GM12878 (cell line): ENCODE data around the gene CATSPER4. TPM values are rescaled to one million over a fixed set of nuclear protein-coding genes. Genes with fewer than 3 reads are reported as not detected.

ENCODE experiments used
- ASH2L ChIP-seq: fragments of 300-600, 200-600 bp; sonication (generic); IDR thresholded peaks from 2 replicates; pipeline ENCODE4 v1.6.1; 2017; ENCODE audit warnings: low read depth, mild to moderate bottlenecking, borderline replicate concordance
- BHLHE40 ChIP-seq, 2 experiments: fragments of 450-650 bp in 1 of 2; IDR thresholded peaks; 2 replicates each; pipeline ENCODE4 v1.6.1; 2011 to 2017; ENCODE audit warnings: low read depth in 2 of 2, borderline replicate concordance in 1 of 2, improper control_type of control experiment in 1 of 2, low read length in 1 of 2, mild to moderate bottlenecking in 1 of 2
- CHD2 ChIP-seq: IDR thresholded peaks from 2 replicates; pipeline ENCODE4 v1.6.1; 2011; ENCODE audit warnings: low read depth, low read length, improper control_type of control experiment, borderline replicate concordance
- DPF2 ChIP-seq: fragments of 450-650 bp; IDR thresholded peaks from 2 replicates; pipeline ENCODE4 v1.6.1; 2017; ENCODE audit warnings: mild to moderate bottlenecking
- E4F1 ChIP-seq: fragments of 450-650 bp; IDR thresholded peaks from 2 replicates; pipeline ENCODE4 v1.6.1; 2018; ENCODE audit warnings: borderline replicate concordance, mild to moderate bottlenecking; ENCODE audit not compliant: partially characterized antibody
- HDGF ChIP-seq: fragments of 450-650 bp; IDR thresholded peaks from 2 replicates; pipeline ENCODE4 v1.6.1; 2016; ENCODE audit warnings: antibody characterized with exemption
- KAT2A ChIP-seq: conservative IDR thresholded peaks from 2 replicates; pipeline ENCODE4 v1.6.1; 2011; ENCODE audit warnings: low read depth, low read length; ENCODE audit not compliant: control insufficient read depth
- LARP7 ChIP-seq: fragments of 450-650 bp; IDR thresholded peaks from 2 replicates; pipeline ENCODE4 v1.6.1; 2017; ENCODE audit warnings: mild to moderate bottlenecking
- MTA2 ChIP-seq: fragments of 450-650 bp; IDR thresholded peaks from 2 replicates; pipeline ENCODE4 v1.6.1; 2016; ENCODE audit warnings: low read depth, mild to moderate bottlenecking, moderate library complexity
- SKIL ChIP-seq: fragments of 450-650 bp; IDR thresholded peaks from 2 replicates; pipeline ENCODE4 v1.6.1; 2017; ENCODE audit warnings: mild to moderate bottlenecking, low read depth, inconsistent platforms; ENCODE audit not compliant: poor library complexity, severe bottlenecking
- SMARCA5 ChIP-seq: fragments of 450-650 bp; IDR thresholded peaks from 2 replicates; pipeline ENCODE4 v1.6.1; 2017; ENCODE audit warnings: mild to moderate bottlenecking
- SPI1 ChIP-seq: IDR thresholded peaks from 2 replicates; pipeline ENCODE4 v1.6.1; 2011; ENCODE audit warnings: low read depth, mild to moderate bottlenecking, low read length, moderate library complexity, borderline replicate concordance; ENCODE audit not compliant: insufficient read depth
- TCF3 ChIP-seq: IDR thresholded peaks from 2 replicates; pipeline ENCODE4 v1.6.1; 2012; ENCODE audit warnings: low read depth, mild to moderate bottlenecking, low read length, borderline replicate concordance; ENCODE audit not compliant: insufficient read depth
- USF2 ChIP-seq: IDR thresholded peaks from 2 replicates; pipeline ENCODE4 v1.6.1; 2011; ENCODE audit warnings: low read depth, low read length, improper control_type of control experiment, borderline replicate concordance
- polyA plus RNA-seq, 11 experiments: library from polyadenylated mRNA; depleted of rRNA in 4 of 11; unstranded in 6 of 11; stranded (reverse) in 5 of 11; fragments of >200 nt; fragmentation: Nextera tagmentation in 4 of 11; fragmentation: Illumina TruSeq in 1 of 11; extraction: Ambion mirVana in 4 of 11; extraction: Trizol in 1 of 11; gene quantifications; 1 replicate in 1 of 11; 2 replicates in 10 of 11; pipeline versions ENCODE4 v1.2.1 to v1.2.3, GENCODE V29; 2011 to 2016; ENCODE audit warnings: inconsistent platforms in 2 of 11, missing spikeins in 2 of 11, low read depth in 1 of 11
- total RNA-seq, 4 experiments: library from RNA; depleted of rRNA in 3 of 4; stranded (reverse); fragments of >200 nt in 3 of 4; fragmentation: Illumina TruSeq in 1 of 4; extraction: Trizol in 1 of 4; gene quantifications; 2 replicates each; pipeline versions ENCODE4 v1.2.1 to v1.2.3, GENCODE V29; 2013 to 2021
- TF ChIP-seq, protein P1 (sequence below): IDR thresholded peaks from 2 replicates; pipeline ENCODE4 v1.6.1; 2012; ENCODE audit warnings: low read depth, low read length, improper control_type of control experiment
- TF ChIP-seq, protein P2 (sequence below): fragments of 450-650 bp; IDR thresholded peaks from 2 replicates; pipeline ENCODE4 v1.6.1; 2016; ENCODE audit warnings: mild to moderate bottlenecking, moderate library complexity, borderline replicate concordance

The CATSPER4 gene
- total and polyA plus RNA-seq, 10 of the 15 experiments (the other 5 are each of a cell fraction or from before 2014, with no cell fraction given): 0.13 TPM; not detected in 9

DNA sequence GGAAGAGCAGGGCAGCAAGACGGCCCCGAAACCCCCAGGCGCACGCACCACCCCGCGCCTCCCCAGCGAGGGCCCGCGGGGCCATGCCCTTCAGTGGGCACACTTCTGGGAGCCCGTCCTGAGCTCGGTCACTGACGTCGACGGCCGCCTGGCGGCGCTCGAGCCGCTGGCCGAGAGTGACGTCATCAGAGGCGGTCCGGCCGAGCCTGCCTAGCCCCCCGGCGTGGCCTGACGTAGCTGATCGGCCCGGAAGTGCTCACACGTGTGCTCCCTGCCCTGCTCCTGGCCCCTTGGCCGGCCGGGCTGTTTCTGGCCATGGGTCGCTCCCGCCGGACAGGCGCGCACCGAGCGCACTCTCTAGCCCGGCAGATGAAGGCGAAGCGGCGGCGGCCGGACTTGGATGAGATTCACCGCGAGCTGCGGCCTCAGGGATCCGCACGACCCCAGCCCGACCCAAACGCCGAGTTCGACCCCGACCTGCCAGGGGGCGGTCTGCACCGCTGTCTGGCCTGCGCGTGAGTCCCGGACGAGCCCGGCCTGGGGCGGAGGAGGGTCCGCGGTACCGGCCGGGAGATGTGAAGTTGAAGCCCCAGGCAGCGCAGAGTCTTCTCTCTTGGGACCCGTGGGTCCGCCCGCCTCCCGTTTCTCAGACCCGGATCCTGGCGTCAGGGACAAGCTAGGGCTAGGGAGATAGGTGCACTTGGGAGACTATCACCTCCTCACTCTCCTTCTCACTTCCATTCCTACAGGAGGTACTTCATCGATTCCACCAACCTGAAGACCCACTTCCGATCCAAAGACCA is 20.5 kb upstream of the CATSPER4 start, which contains the start of gene ZNF593 (continued):
- TF ChIP-seq, protein P1, sequence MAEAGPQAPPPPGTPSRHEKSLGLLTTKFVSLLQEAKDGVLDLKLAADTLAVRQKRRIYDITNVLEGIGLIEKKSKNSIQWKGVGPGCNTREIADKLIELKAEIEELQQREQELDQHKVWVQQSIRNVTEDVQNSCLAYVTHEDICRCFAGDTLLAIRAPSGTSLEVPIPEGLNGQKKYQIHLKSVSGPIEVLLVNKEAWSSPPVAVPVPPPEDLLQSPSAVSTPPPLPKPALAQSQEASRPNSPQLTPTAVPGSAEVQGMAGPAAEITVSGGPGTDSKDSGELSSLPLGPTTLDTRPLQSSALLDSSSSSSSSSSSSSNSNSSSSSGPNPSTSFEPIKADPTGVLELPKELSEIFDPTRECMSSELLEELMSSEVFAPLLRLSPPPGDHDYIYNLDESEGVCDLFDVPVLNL: no peak
- TF ChIP-seq E4F1 (peak; percentile 76), DPF2 (peak; percentile 73), SPI1 (0 out of 2 replicates have a peak, but pooled peaks have one; percentile 4), HDGF (0 out of 2 replicates have a peak, but pooled peaks have one; percentile 44), LARP7 (peak; percentile 87; the same call in 1 of the 2 replicates), SMARCA5 (peak; percentile 93), MTA2 (no peak), USF2 (no peak; the same call in 1 of the 2 replicates), TCF3 (no peak), SKIL (no peak), ASH2L (no peak), KAT2A (no peak), CHD2 (peak; percentile 60), BHLHE40 (IDR thresholded peaks at IDR 0.05; ENCODE audit: borderline replicate concordance in 1 of 2, low read depth in 2 of 2, low read length in 1 of 2) (peak; percentile 73 to 92)
- TF ChIP-seq, protein P2, sequence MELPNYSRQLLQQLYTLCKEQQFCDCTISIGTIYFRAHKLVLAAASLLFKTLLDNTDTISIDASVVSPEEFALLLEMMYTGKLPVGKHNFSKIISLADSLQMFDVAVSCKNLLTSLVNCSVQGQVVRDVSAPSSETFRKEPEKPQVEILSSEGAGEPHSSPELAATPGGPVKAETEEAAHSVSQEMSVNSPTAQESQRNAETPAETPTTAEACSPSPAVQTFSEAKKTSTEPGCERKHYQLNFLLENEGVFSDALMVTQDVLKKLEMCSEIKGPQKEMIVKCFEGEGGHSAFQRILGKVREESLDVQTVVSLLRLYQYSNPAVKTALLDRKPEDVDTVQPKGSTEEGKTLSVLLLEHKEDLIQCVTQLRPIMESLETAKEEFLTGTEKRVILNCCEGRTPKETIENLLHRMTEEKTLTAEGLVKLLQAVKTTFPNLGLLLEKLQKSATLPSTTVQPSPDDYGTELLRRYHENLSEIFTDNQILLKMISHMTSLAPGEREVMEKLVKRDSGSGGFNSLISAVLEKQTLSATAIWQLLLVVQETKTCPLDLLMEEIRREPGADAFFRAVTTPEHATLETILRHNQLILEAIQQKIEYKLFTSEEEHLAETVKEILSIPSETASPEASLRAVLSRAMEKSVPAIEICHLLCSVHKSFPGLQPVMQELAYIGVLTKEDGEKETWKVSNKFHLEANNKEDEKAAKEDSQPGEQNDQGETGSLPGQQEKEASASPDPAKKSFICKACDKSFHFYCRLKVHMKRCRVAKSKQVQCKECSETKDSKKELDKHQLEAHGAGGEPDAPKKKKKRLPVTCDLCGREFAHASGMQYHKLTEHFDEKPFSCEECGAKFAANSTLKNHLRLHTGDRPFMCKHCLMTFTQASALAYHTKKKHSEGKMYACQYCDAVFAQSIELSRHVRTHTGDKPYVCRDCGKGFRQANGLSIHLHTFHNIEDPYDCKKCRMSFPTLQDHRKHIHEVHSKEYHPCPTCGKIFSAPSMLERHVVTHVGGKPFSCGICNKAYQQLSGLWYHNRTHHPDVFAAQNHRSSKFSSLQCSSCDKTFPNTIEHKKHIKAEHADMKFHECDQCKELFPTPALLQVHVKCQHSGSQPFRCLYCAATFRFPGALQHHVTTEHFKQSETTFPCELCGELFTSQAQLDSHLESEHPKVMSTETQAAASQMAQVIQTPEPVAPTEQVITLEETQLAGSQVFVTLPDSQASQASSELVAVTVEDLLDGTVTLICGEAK: peak; percentile 65
